Testis (tissue), 3 donors: ENCODE measurements around the gene PCDHGA1. TPM values are rescaled to one million over a fixed set of nuclear protein-coding genes. Genes with fewer than 3 reads are reported as not detected.
"Not testable (repeated sequence)": the region's sequence is repeated elsewhere in the genome, so short reads cannot be mapped to it uniquely, and the experiment has no call there.

Experiments
- DNase-seq: peaks from one replicate; pipeline ENCODE4 v3.0.0-alpha.2; 2019
- H3K27ac ChIP-seq, 2 donors: fragments of 200-600 bp; sonication (generic); one replicate each; pipeline ENCODE4 v1.5.1; 2019
- H3K27me3 ChIP-seq: fragments of 200-600 bp; sonication (generic); one replicate; pipeline ENCODE4 v1.5.1; 2019
- H3K36me3 ChIP-seq: fragments of 200-600 bp; sonication (generic); one replicate; pipeline ENCODE4 v1.5.1; 2017; ENCODE audit warnings: low read depth; ENCODE audit errors: missing control alignments
- H3K4me1 ChIP-seq: fragments of 200-600 bp; sonication (generic); one replicate; pipeline ENCODE4 v1.5.1; 2019
- H3K4me3 ChIP-seq, 2 donors: fragments of 200-600 bp; sonication (generic); one replicate each; pipeline ENCODE4 v1.5.1; 2017 to 2019
- H3K9me3 ChIP-seq: fragments of 200-600 bp; sonication (generic); one replicate; pipeline ENCODE4 v1.5.1; 2017
- POLR2A ChIP-seq: fragments of 450-650 bp; IDR thresholded peaks from one replicate; pipeline ENCODE4 v1.6.1; 2017; ENCODE audit warnings: antibody characterized with exemption, mild to moderate bottlenecking, moderate library complexity
- WGBS, 2 donors: methylation state at CpG; one replicate each; pipeline ENCODE4 v1.1.5; 2018; 5-methylcytosine and 5-hydroxymethylcytosine counted together
- intact Hi-C: fragments of 100-400 bp; cut with DNase I; formaldehyde crosslinking; loops from one replicate; pipeline ENCODE4 v1.15.1; 2023; ENCODE audit warnings: low total_unique reads
- polyA plus RNA-seq: library from polyadenylated mRNA; stranded (reverse); fragments of 350-450 nt; fragmentation: Illumina TruSeq; extraction: RNeasy Lipid Tissue Mini Kit (QIAGEN cat#74804); gene quantifications from one replicate; pipeline ENCODE4 v1.2.3, GENCODE V29; 2014; ENCODE audit warnings: low read depth, low replicate concordance; ENCODE audit not compliant: insufficient read depth
- total RNA-seq, 2 donors: library from RNA; depleted of rRNA; stranded (reverse); fragments of >200 nt; gene quantifications; one replicate each; pipeline ENCODE4 v1.2.3, GENCODE V29; 2016
- TF ChIP-seq, protein P1 (sequence below), 3 experiments: fragments of 450-650 bp in 2 of 3; fragments of 200-600 bp in 1 of 3; sonication (generic) in 1 of 3; IDR thresholded peaks; one replicate each; pipeline ENCODE4 v1.5.1; 2016 to 2019; ENCODE audit warnings: antibody characterized with exemption in 3 of 3, mild to moderate bottlenecking in 2 of 3, moderate library complexity in 1 of 3

PCDHGA1 gene
- total and polyA plus RNA-seq, 3 donors from 2014 or later, result 1.6 to 13.1 (median 8.7) TPM

GRCh38 chr5:141342773-141343172 is 12.5 kb downstream of the PCDHGA1 start:
- H3K36me3 ChIP-seq, result no peaks in the 10 kb centered on the region
- no peaks in the 10 kb centered on the region for H3K9me3 ChIP-seq
- no peak overlapping the region for H3K4me3 ChIP-seq
- intact Hi-C loops, result no loop called here
- H3K27ac ChIP-seq, result no peak overlapping the region
- DNase-seq, result no peak
- no peaks in the 10 kb centered on the region for H3K27me3 ChIP-seq
- H3K4me1 ChIP-seq, result no peaks in the 10 kb centered on the region
- no peak for TF ChIP-seq POLR2A
- TF ChIP-seq, protein P1, sequence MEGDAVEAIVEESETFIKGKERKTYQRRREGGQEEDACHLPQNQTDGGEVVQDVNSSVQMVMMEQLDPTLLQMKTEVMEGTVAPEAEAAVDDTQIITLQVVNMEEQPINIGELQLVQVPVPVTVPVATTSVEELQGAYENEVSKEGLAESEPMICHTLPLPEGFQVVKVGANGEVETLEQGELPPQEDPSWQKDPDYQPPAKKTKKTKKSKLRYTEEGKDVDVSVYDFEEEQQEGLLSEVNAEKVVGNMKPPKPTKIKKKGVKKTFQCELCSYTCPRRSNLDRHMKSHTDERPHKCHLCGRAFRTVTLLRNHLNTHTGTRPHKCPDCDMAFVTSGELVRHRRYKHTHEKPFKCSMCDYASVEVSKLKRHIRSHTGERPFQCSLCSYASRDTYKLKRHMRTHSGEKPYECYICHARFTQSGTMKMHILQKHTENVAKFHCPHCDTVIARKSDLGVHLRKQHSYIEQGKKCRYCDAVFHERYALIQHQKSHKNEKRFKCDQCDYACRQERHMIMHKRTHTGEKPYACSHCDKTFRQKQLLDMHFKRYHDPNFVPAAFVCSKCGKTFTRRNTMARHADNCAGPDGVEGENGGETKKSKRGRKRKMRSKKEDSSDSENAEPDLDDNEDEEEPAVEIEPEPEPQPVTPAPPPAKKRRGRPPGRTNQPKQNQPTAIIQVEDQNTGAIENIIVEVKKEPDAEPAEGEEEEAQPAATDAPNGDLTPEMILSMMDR (IDR thresholded peaks at IDR 0.05), result no peak
- WGBS, 2 donors, result 18 to 19% methylated on average over 1 of the region's 1 CpG

GRCh38 chr5:141343242-141343952 is 13.1 kb downstream of the PCDHGA1 start, which contains the start of gene PCDHGA3:
TSS of gene PCDHGA3 (plus strand) at chr5:141343829. CDS start at chr5:141344034, 205 bp downstream.
- Histone ChIP-seq H3K9me3 (no peaks in the 10 kb centered on the region), H3K4me3 (peak within 1 kb of the TSS; percentile 21 to 46), H3K36me3 (no peaks in the 10 kb centered on the region), H3K4me1 (no peaks in the 10 kb centered on the region), H3K27me3 (no peaks in the 10 kb centered on the region), H3K27ac (no peak within 1 kb of the TSS)
- TF ChIP-seq POLR2A, result no peak
- TF ChIP-seq, protein P1 (IDR thresholded peaks at IDR 0.05), result peak; percentile 24 to 56 (median 49)
- peak; percentile 69 for DNase-seq
- intact Hi-C loops, result no loop called here
- 18 to 20% methylated on average over 9 of the region's 9 CpGs for WGBS, 2 donors

- Histone ChIP-seq H3K27me3 (no peaks in the 10 kb centered on the region), H3K36me3 (no peaks in the 10 kb centered on the region), H3K4me3 (peak overlapping the region; percentile 21 to 46), H3K27ac (no peak overlapping the region), H3K4me1 (no peaks in the 10 kb centered on the region), H3K9me3 (no peaks in the 10 kb centered on the region)
- intact Hi-C loops, result no loop called here
- TF ChIP-seq, protein P1 (IDR thresholded peaks at IDR 0.05), result peak in 1 of 3 experiments; percentile 0
- TF ChIP-seq POLR2A, result no peak
- WGBS, 2 donors, result 14 to 22% methylated on average over 31 of the region's 31 CpGs
- no peak for DNase-seq
These were observed 13.7 kb downstream of the PCDHGA1 start for GRCh38 chr5:141343953-141344463.

GRCh38 chr5:141345327-141345726 is 15.0 kb downstream of the PCDHGA1 start:
- H3K27me3 ChIP-seq, result no peaks in the 10 kb centered on the region
- no peak for TF ChIP-seq POLR2A
- TF ChIP-seq, protein P1 (IDR thresholded peaks at IDR 0.05), result no peak
- H3K27ac ChIP-seq, result no peak overlapping the region
- intact Hi-C loops, result no loop called here
- no peaks in the 10 kb centered on the region for H3K4me1 ChIP-seq
- no peak for DNase-seq
- 31 to 35% methylated on average over 15 to 20 of the region's 20 CpGs for WGBS, 2 donors
- H3K9me3 ChIP-seq, result no peaks in the 10 kb centered on the region
- H3K36me3 ChIP-seq, result no peaks in the 10 kb centered on the region
- H3K4me3 ChIP-seq, result no peak overlapping the region

DNA sequence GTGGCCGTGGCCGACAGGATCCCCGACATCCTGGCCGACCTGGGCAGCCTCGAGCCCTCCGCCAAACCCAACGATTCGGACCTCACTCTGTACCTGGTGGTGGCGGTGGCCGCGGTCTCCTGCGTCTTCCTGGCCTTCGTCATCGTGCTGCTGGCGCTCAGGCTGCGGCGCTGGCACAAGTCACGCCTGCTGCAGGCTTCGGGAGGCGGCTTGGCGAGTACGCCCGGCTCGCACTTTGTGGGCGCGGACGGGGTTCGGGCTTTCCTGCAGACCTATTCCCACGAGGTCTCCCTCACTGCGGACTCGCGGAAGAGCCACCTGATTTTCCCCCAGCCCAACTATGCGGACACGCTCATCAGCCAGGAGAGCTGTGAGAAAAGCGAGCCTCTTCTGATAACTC is 15.7 kb downstream of the PCDHGA1 start:
- H3K27ac ChIP-seq, DNase-seq, intact Hi-C loops, H3K36me3 ChIP-seq, H3K27me3 ChIP-seq, H3K9me3 ChIP-seq, H3K4me3 ChIP-seq, H3K4me1 ChIP-seq: not testable (repeated sequence)
- 41 to 50% methylated on average over 7 to 13 of the region's 35 CpGs for whole genome bisulfite sequencing, 2 donors
